Superior temporal gyrus (tissue), 1 donor: ENCODE measurements around the gene EDAR.

Experiments
- DNase-seq: peaks from one replicate; pipeline ENCODE4 v3.0.0-alpha.2; 2016; ENCODE audit errors: extremely low spot score

EDAR gene

GRCh38 chr2:108853421-108853820 is 135.6 kb downstream of the EDAR start:
- no peak for DNase-seq

- DNase-seq: no peak
Observed at GRCh38 chr2:108852375-108852774, 136.6 kb downstream of the EDAR start.

DNA sequence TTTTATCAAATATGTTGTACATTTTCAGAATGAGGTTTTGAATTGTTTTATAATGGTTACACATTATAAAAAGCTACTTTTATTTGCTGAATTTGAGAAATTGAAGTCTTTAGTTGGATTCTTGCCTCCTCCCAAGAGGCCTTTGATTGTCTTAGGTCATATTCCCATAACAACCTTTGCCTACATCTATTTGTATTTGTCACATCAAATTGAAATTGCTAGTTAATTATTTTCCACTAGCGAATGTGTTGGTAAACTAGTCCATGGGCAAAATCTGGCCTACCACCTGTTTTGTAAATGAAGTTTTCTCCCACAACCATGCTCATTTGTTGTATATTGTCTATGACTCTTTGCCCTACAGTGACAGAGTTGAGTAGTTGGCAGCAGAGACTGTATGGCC is 142.0 kb downstream of the EDAR start:
- DNase-seq: no peak

DNA sequence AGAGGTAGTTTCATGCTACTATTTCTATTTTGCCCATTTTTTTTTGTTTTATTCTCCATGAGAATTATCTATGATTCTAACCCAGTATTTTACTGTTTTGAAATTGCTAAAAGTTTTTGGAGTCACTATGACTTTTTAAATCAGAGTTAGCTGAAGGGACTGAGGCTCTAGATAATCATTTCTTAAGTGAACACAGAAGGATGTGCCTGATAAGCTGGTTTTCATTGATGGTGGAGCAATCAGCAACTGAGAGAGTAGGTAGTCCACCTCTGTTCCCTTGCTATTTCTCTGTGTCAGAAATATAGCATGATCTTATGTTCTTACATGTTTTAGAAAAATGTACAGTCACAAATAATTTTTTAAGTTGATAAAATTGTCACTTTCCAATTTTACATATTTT is 143.1 kb downstream of the EDAR start:
- no peak for DNase-seq
